ENCODE data around the gene PSD.

Gene PSD

DNA sequence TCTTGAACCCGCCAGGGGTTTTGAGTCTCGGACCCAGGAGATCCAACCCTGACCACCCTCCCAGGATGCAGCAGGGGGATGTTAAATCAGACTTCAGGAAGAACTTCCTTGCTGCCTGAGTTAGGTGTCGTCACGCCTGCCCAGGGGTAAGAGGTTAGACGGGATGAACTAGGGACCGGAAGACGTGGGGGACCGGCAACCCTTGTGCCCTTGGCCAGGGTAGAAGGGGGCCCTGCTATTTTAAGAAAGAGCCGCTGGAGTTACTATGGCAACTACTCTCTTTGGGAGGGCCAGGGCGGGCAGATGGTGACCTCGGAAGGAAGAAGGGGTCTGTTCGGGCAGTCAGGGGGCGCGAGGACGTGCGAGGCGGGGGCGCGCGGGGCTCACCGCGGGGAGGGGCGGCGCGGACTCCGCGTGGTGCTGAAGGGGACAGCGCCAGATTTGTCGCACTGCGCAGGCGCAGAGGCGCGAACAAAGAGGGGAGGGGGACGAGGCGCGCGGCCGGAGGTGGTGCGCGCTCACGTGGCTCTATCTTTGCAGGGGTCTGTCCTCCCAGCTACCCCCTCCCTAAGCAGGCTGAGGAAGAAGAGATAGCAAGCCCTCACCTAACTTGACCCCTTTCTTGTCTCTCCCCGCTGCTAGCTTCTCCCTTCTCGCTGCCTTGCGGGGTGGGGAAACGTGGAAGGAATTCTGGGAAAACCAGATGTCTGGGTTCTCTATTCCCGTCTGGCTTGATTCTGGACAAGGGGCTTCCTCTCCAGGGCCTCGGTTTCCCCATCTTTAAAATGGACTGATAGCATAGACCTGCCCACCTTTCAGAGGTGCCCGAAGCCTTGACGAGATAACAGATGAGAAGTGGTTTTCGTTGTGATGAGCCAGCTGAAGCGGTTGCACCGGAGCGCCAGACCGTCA, 940 bp upstream of the PSD start:
- DNase-seq: peak; percentile 77

DNA sequence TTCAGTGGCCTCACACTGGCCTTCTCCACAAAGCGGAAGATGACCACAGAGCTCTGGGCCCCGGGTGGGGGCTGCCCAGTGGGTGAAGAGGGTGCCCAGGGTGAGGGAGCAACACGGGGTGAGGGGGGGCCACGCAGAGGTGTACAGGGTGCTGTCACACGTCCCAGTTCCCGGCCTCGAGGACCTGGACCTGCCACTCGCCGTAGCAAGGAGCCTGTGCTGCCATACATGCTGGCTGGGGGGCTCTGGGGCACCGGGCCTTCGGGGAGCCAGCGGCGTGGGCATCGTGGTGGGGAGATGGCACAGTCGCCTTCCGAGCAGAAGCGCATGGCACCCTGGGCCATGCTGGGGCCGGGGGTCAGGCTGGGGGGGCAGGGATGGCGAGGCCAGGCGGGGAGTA, 1.9 kb downstream of the PSD start:
- no peak for DNase-seq

DNA sequence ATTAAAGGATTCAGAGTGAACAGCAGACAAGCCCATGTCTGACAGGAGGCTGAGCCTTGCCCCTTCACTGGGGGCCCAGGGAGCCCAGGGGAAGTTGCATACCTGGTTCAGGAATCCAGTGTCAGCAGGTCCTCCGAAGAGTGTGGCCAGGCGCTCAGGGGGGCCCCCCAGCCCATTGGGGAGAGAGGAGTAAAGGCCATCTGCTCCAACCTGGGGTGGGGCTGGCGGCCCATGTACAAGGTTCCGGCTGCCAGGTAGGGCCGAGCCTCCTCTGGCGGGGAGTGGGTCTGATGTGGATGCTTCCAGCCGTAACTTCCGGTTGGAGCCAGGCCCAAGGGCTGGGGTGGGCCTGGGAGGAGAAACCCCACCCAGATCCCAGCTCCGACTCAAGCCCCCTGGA, 2.3 kb downstream of the PSD start:
- no peak for DNase-seq

DNA sequence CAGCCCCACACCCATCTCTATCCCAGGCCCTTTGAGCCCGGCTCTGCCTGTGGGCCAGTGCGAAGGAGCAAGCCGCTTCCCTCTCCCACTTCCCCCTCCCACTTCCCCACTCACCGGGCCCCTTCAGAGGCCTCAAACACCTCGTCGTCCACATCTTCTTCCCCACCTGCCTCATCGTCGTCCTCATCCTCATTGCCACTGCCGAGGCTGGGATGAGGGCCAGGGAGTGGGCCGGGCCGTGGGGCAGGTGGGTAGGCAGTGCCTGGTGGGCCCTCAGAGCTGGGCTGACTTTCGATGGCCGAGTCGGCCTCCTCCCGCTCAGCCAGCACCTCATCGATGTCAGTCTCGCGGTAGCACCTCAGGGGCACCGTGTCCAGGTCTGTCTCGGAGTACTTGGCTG, 3.8 kb downstream of the PSD start:
- no peak for DNase-seq

DNA sequence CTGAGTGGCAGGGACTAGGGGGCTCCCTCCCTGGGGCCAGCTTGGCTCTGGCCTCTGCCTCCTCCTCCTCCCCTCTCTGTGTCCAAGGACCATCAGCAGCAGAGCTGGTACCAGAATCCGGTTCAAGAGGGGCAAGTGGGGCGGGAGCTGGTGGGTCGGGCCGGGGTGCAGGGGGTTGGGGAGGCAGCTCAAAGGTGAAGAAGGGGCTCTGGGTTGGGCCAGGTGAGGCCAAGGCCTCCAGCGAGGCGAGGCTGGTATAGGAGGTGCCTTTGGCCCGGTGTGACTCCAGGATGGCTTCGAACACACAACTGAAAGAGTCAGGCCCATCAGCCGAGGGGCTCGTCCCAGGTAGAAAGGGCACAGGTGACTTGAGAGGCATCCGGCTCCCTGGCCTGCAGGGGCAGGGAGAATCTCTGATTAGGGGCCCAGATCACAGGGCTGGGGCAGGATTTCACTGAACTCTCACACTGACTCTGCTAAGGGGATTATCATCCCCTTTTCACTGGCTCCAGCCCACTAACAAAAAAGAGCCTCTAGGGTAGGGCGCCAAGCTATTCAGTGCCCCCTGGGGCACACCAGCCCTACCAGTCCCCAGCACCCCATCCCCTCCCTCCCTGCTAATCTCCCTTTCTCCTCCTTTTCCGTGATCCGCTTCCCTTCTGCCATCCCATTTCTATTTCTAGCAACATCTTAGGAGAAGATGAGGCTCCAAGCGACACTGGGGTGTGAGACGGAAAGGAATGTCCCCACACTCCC, 4.6 kb downstream of the PSD start:
- no peak for DNase-seq

DNA sequence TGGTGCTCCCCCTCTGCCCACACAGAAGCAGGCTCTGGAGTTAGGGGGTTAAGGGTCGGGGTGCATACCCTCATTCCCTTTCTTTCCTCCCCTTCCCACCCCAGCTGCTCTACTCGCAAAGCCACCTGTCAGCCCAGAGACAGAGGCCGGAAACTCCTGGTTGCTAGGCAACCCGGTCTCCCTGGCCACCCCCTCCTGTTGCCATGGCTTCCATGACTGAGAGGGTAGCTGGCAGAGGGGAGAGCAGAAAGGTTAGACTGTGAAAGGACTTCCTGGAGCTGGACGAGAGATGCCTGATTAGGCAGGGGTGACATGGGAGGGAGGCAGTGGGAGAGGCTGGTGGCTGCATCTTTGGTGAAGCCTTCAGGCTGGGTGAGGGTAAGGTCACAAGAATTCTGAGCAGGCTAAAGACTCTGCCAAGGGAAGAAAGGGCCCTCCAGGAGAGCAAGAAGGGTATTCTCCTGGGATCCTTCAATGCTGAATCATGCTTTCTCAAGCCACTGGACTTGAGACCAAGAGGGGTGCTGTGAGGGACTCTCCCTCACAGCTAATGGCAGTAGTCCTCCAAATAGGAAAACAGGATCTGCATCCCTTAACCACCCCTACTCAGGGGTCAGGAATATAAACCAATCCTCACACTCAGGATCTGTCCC, 5.4 kb downstream of the PSD start:
- DNase-seq: peak; percentile 56

DNA sequence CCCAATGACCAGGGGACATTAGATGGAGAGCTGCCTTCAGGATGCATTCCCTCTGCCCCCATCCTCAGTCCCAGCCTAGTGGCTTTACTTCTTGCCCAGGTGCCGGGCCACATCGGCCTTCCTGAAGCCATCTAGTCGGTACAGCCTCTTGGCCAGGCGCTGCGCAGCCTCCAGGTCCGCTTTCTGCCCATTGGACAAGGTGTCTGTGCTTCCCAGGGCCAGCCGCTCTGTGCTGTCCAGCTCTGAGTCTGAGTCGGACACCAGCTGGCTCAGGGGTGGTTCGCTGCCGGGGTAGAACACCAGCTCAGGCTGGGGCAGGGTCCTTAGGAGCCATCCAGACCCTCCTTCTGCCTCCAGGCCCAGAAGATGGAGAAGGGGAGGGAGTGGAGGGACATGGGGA, 6.3 kb downstream of the PSD start:
- DNase-seq: no peak

DNA sequence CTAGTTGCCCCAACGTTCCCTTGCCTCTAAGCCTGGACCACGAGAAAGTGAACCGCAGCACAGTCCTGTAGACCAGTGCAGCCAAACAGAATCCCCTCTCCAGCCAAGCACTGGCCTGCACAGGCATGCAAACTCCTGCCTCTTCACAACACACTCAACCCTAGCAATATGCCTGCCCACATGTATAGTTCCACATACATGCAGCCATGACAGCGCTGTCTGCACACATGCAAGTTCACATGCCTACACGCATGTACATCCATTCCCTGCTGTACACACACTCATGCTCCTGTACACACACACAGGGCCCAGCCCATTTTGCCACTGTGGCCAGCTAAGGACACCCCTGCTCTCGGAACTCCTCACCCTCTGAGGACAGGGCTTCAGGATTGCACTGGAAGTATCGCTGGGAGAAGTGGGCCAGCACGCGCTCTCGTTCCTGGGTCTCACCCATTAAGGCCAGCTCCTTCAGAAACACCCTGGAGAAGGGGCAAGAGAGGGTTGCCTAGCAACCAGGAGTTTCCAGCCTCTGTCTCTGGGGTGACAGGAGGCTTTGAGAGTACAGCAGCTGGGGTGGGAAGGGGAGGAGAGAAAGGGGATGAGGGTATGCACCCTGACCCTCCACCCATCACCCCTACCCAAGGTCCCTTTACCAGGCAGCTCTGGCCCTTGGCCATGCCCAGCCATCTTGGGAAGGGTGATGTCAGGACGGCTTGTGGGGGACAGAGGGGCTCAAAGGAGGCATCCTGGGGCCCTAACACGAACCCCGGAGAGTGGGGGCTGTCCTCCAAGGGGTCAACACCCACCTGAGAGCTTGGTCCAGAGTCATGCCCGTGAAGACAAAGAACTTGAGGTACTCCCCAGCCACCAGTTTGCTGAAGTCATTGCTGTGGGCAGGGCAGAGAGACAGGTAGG, 7.0 kb downstream of the PSD start:
- DNase-seq: no peak

DNA sequence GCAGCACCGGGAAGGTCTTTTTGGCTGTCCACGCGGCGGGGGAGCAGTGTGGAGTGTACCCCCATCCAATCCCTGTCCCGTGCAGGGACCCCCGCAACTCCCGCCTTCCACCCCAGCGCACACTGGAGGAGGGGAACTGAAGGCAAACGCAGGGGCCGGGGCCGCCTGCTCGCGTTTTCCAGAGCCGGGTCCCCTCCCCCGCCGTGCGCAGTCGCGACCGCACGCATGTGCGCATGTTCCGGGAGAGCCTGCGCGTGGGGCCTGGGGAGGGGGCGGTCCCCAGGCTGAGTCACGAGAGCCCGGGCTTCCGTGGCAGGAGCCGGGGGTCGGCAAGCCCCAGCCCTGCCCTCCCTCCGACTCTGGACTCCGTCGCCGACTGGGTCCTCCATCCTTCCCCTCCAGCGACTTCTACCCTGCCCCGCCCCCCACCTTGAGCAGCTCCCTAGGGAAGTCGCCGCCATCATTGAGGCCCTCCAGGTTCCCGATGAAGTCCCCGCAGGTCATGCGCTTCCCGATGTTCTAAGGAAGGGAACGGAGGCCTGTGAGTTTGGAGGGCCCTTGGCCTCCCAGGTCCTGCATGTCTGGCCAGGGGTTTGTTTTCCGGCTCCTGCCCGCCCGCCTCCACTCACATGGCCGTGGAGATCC, 8.0 kb downstream of the PSD start:
- peak; percentile 83 for DNase-seq

DNA sequence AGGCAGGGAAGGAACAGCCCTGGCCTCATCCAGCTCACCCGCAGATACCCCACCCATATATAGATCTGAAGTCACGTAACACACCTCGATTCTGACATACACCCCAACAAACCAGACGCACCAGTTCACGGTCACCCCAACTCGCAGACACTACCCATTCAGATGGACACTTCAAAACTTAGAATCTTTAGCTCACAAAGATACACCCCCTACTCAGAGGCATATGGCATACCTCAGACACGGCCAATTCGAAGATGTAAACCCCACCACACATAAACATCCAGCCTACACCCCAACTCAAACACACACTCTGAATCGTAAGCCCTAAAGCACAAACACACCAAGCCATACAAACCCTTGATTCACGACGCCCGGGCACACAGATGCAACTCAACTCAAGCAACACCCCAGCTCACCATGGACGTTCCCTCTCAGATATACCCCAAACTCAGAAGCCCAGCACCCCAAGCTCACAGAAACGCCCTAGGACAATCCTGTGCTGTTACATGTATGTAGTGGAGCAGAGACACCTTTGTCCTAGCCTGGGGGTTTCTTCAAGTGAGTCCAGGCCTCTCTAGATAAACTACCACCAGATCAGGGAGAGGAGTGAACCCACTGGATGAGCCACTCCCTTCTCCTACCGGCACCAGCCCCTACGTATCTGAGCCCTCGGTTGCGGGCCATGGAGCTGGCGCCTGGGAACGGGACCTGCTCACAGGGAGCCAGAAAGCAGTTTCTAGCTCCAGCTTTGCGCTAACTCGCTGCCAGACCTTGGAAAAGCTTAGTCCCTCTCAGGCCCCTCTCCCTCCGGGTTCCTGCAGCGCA, 8.8 kb downstream of the PSD start:
- DNase-seq: no peak

DNA sequence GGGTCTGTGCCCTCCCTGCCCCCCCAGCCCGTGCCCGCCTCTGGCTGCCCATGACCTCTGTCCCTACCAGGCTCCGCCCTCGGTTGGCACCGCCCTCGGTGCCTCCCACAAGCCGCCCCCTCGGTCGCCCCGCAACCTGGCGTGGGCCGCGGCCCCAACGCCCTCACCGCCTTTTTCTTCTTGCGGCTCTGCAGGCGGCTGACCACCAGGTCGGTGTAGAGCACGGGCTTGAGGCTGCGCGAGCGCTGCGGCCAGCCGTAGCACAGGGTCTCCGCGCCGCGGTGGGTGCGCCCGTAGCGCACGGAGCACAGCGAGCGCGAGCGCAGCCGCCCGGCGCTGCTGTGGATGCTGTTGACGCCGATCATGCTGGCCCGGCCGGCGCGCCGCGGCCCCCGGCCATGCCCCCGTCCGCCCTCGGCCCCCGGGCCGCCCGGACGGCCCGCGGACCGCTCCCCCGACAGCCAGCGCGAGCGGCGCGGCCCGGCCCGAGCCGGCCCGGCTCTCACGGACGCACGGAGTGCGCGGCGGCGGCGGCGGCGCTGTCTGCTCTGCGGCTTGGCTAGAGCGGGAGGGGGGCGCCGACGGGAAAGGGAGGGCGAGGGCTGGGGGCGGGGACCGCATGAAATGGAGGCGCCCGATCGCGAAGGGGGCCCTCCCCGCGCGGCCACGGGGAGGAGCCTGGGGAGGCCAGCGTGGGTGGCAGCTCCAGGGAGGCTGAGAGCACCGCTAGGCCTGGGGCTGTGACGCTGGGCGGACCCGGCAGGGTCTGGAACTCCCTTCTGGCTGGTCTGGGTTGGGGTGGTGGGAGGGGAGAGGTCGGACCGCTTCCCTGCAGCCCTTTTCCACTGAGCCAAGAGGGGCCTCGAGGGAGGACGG, 9.6 kb downstream of the PSD start:
- DNase-seq: peak; percentile 88

DNA sequence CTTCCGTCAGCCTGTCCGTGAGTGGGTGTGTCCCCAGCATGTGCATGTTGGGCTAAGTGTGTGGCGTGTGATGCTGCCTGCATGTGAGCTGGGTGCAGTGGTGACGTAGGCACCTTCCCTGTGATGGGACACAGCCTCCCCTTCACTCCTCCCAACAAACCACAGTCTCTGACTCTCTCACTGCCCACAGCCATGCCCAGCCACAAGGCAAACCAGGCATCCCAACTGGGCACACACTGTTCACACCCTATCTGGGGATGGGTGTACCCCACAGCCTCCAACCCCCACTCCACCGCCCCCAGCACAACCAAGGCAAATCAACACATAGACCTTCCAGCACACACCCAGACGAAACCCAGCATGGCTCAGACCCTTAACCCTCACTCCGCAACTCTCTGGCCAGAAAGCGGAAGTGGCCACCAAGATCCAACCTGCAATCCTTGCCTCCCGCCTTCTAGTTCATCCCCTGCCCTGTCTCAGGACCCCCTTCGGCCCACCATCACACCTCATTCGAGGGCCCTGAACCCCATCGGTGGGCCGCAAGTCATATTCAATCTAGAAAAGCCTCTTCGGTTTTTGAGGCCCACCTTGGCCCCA, 10.4 kb downstream of the PSD start:
- no peak for DNase-seq

DNA sequence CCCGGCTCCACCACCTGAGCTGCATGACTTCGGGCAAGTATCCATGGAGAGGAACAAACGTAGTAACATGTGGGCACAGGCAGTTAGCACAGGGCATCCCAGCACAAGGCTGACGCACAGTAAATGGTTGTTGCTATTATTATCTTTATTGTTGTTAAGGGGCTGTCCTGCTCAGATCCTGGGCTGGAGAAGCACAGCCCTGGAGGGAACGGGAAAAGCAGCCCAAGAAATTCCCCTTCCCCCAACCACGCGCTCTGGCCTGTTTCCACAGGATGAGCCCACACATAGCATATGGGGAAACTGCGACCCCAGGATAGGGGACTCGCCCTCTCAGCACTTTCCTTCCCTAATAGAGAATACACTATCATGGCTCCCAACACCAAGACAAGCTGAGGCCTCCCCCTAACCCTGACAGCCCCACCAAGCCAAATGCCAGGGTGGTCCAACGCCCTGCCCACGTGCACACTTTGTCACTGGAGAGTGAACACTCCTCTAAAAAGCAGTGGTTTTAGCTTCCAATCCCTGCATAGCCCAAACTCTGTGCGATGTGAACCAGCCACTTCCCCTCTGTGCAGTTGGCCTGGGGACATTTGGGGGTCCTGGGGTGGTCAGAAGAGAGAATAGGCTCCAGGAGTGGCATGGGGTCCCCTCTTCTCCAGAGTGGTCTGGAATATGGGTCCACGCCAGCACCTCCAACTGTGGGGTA, 11.0 kb downstream of the PSD start:
- no peak for DNase-seq

DNA sequence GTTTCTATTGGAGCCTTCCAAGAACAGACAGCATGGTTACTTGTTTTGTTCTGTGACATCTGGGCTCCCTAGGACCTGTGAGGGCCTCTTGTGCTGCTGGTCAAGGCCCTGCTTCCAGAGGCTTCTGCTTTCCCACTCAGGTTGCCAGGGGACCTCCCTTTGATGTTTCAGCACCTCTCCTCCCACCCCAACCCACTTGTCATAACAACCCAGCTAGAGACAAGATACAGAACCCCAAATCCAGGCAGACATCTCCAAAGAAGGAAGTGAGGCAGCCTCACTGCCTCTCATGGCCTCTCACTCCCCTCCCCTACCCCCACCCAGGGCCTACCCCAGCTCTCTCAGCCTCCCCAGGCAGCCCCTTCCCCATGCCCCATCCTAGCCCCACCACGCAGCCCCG, 11.8 kb downstream of the PSD start:
- DNase-seq: no peak

DNA sequence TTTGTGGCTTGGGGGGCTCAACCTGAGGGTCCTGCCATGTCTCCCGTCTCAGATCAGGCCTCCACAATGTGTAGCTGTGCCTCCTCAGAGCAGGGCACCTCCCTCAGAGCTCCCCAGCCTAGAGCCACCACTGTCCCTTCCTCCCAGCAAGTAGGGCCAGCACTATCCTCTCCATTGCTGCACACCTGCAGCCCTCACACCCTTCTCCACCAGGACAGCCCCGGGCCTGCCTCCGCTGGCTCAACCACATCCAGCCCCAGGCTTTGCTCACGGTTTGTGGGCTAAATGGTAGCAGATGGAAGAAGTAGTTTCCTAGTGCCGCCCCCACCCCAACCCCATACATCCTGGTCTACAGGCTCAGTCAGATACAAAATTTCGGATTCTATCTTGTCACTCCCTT, 13.0 kb downstream of the PSD start:
- no peak for DNase-seq

DNA sequence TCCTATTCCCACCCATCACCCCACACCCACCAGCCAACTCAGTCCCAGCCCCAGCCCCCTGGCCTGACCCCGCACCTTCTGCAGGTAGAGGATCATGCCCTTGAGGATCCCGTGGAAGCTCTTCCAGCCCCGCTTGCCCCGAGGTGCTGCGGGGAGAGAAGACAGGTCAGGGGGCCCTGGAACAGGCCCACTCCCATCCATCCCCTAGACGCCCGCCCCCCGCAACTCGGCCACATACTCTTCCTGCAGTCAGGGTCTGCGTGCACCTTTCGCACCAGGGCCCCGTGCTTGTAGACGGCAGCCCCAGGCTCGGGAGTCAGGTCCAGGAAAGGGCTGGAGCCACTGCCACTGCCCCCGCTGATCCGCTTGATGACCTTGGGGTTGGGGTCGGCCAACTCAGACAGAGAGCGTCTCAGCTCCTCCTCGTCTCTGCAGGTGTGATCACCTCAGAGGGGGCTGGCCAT, 13.4 kb downstream of the PSD start:
- no peak for DNase-seq

DNA sequence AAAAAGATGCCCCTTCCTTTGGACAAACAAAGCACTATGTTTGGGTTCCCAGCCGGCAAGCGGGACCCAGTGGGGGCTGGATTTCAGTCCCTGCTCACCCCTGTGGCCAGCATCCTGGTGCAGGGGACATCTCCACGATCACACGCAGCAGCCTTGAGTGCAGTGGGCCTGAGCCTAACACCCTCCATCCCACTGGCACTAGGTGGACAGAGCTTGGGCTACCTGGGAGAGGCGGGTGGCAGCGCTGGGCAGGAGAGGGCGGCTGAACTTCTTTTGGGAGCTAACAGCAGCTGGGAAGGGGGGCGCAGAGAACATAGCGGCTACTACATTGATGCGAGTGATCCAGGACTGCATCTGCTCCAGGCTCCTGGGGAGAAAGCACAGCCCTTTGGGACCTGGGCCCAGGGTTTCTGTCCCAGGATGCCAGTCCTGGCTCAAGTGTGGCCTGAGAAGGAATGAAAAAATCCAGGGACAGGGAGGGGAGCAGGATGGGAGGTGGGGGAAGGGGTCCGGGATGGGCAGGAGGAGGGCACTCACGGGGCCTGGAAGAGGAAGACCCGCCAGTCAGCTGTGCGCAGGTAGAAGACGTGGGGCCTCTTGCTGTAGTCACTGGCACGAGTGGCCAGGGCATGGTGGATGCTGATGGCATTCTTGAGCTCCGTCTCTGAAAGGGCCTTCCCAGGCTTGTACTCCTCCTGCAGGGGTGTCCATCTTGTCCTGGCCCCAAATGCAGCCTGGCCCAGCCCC, 14.1 kb downstream of the PSD start:
- no peak for DNase-seq

DNA sequence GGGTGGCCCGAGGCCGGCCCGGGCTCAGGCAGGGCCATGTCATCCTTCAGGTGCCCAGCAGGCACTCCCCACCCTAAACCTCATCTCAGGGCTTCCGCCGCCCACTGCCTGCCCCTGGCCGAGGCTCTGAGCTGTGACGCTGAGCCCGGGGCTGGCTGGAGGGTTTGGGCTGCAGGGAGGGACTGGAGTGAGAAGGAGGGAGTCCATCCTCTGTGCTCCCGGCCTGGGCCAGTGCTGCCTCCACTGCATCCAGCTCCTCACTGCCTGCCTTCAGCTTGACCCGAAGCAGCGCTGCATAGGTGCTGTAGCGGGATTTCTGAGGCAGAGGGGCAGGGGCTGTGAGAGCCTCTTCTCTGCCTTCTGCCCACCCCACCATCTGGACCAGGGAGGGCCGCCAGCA, 15.5 kb downstream of the PSD start:
- no peak for DNase-seq
